HepG2 (cell line): ENCODE data around the gene BMPR2. TPM values are rescaled to one million over a fixed set of nuclear protein-coding genes. Genes with fewer than 3 reads are reported as not detected.

Source experiments
- ATAC-seq: fragments of 200-7000 bp; cut with Tn5 transposase; 3 replicates; pipeline ENCODE4 v1.9.1; 2020; ENCODE audit warnings: mild to moderate bottlenecking, moderate library complexity
- BruUV-seq: library from RNA; stranded (reverse); fragments of 400-500 nt; replicated peaks from 2 replicates; lab custom pipeline; 2021; lab: Mats Ljungman, UMichigan
- CTCF ChIA-PET: fragments of 300-600 bp; formaldehyde crosslinking; extraction: SDS; loops from one replicate; lab custom pipeline; 2021; ENCODE audit warnings: low total read pairs, inconsistent platforms, low intra/inter-chr PET ratio; lab: Yijun Ruan, JAX
- POLR2A ChIA-PET: fragments of 350-600 bp; sonication (Branson Sonifier 250); formaldehyde crosslinking; loops from one replicate; lab custom pipeline; 2020; ENCODE audit warnings: antibody characterized with exemption, inconsistent platforms; lab: Yijun Ruan, JAX
- DNase-seq: peaks from one replicate; pipeline ENCODE4 v3.0.0-alpha.2; 2015; ENCODE audit warnings: low spot score
- FAIRE-seq: peaks from 3 replicates; lab custom pipeline; 2011; peaks lifted over from hg19 to GRCh38; lab: Jason Lieb, UNC
- H2AFZ ChIP-seq: one replicate; pipeline ENCODE4 v1.6.1; 2011; ENCODE audit warnings: low read length, inconsistent platforms
- H3K27ac ChIP-seq: fragments of 300-600 bp; 3 replicates; pipeline ENCODE4 v1.8.0; 2011; ENCODE audit warnings: mixed run types, mild to moderate bottlenecking, mixed read lengths, low read length, inconsistent platforms; ENCODE audit not compliant: insufficient read depth; ENCODE audit errors: extremely low read length
- H3K27me3 ChIP-seq, 2 experiments: fragments of 200-600 bp in 1 of 2; 2 replicates in 1 of 2; 3 replicates in 1 of 2; pipeline versions ENCODE4 v1.6.0 to v1.8.0; 2011; ENCODE audit warnings: low read length in 2 of 2, mild to moderate bottlenecking in 2 of 2, moderate library complexity in 2 of 2, inconsistent platforms in 1 of 2; ENCODE audit not compliant: insufficient read depth in 2 of 2, control insufficient read depth in 1 of 2
- H3K36me3 ChIP-seq, 2 experiments: fragments of 200-600 bp in 1 of 2; replicated peaks in 1 of 2; 2 replicates in 1 of 2; 3 replicates in 1 of 2; pipeline versions ENCODE4 v1.5.1 to v1.8.0; 2011; ENCODE audit warnings: low read length in 2 of 2, inconsistent platforms in 1 of 2; ENCODE audit not compliant: insufficient read depth in 2 of 2, control insufficient read depth in 1 of 2
- H3K4me1 ChIP-seq: 2 replicates; pipeline ENCODE4 v1.5.1; 2012; ENCODE audit warnings: low read length, inconsistent platforms; ENCODE audit not compliant: insufficient read depth
- H3K4me2 ChIP-seq: 2 replicates; pipeline ENCODE4 v1.6.0; 2011; ENCODE audit warnings: low read depth, low read length, inconsistent platforms
- H3K4me3 ChIP-seq, 3 experiments: fragments of 200-600 bp in 1 of 3; sonication (generic), shearing (Covaris generic) in 1 of 3; replicated peaks in 1 of 3; 2 replicates each; pipeline ENCODE4 v1.5.1; 2011 to 2016; ENCODE audit warnings: low read length in 3 of 3, inconsistent platforms in 2 of 3, low read depth in 2 of 3, mild to moderate bottlenecking in 2 of 3, control low read depth in 1 of 3, mixed read lengths in 1 of 3; ENCODE audit not compliant: insufficient read depth in 1 of 3
- H3K79me2 ChIP-seq: one replicate; pipeline ENCODE4 v1.6.1; 2011; ENCODE audit warnings: low read length, inconsistent platforms; ENCODE audit not compliant: insufficient read depth
- H3K9ac ChIP-seq: 2 replicates; pipeline ENCODE4 v1.6.0; 2011; ENCODE audit warnings: mild to moderate bottlenecking, low read depth, low read length, inconsistent platforms; ENCODE audit not compliant: insufficient read depth
- H3K9me3 ChIP-seq: 2 replicates; pipeline ENCODE4 v1.5.1; 2012; ENCODE audit warnings: mild to moderate bottlenecking, low read length
- H4K20me1 ChIP-seq: 2 replicates; pipeline ENCODE4 v1.6.0; 2011; ENCODE audit warnings: inconsistent platforms, mild to moderate bottlenecking, low read length, moderate library complexity; ENCODE audit not compliant: insufficient read depth
- FOXK1 ChIP-seq: sonication (generic); formaldehyde crosslinking; IDR thresholded peaks from 2 replicates; pipeline ENCODE4 v1.4.0; 2020; ENCODE audit warnings: low read depth, missing genetic modification reagents, borderline replicate concordance
- FOXK2 ChIP-seq: fragments of 450-650 bp; IDR thresholded peaks from 2 replicates; pipeline ENCODE4 v1.6.1; 2016
- MTF1 ChIP-seq: sonication (generic); formaldehyde crosslinking; IDR thresholded peaks from 2 replicates; pipeline ENCODE4 v1.5.0; 2020; ENCODE audit warnings: missing genetic modification reagents
- POLR2AphosphoS5 ChIP-seq: IDR thresholded peaks from 2 replicates; pipeline ENCODE4 v1.6.1; 2012; ENCODE audit warnings: low read depth, low read length
- ZFP36L2 ChIP-seq: sonication (generic); formaldehyde crosslinking; IDR thresholded peaks from 2 replicates; pipeline ENCODE4 v1.4.0; 2020; ENCODE audit warnings: missing genetic modification reagents
- ZNF17 ChIP-seq: sonication (generic); formaldehyde crosslinking; IDR thresholded peaks from 2 replicates; pipeline ENCODE4 v1.5.0; 2020; ENCODE audit warnings: mild to moderate bottlenecking, missing genetic modification reagents
- ZNF382 ChIP-seq: sonication (generic); formaldehyde crosslinking; IDR thresholded peaks from 2 replicates; pipeline ENCODE4 v1.5.0; 2020; ENCODE audit warnings: missing genetic modification reagents, mild to moderate bottlenecking, borderline replicate concordance
- ZNF383 ChIP-seq: sonication (generic); formaldehyde crosslinking; IDR thresholded peaks from 2 replicates; pipeline ENCODE4 v1.4.0; 2020; ENCODE audit warnings: missing genetic modification reagents, mild to moderate bottlenecking, borderline replicate concordance
- ZNF550 ChIP-seq: sonication (generic); formaldehyde crosslinking; IDR thresholded peaks from 2 replicates; pipeline ENCODE4 v1.4.0; 2020; ENCODE audit warnings: mild to moderate bottlenecking, missing genetic modification reagents, borderline replicate concordance
- ZNF570 ChIP-seq: sonication (generic); formaldehyde crosslinking; IDR thresholded peaks from 2 replicates; pipeline ENCODE4 v1.4.0; 2020; ENCODE audit warnings: mild to moderate bottlenecking, missing genetic modification reagents, borderline replicate concordance
- ZNF790 ChIP-seq: sonication (generic); formaldehyde crosslinking; IDR thresholded peaks from 2 replicates; pipeline ENCODE4 v1.8.0; 2022; ENCODE audit warnings: missing genetic modification reagents, mild to moderate bottlenecking, borderline replicate concordance
- ZNF878 ChIP-seq: sonication (generic); formaldehyde crosslinking; IDR thresholded peaks from 2 replicates; pipeline ENCODE4 v1.8.1; 2023; ENCODE audit warnings: mild to moderate bottlenecking, missing genetic modification reagents, moderate library complexity
- WGBS: methylation state at CpG from one replicate; pipeline ENCODE4 v1.1.6; 2017; ENCODE audit warnings: low lambda C conversion rate; 5-methylcytosine and 5-hydroxymethylcytosine counted together
- in situ Hi-C: cut with HindIII; loops from 2 replicates; pipeline ENCODE4 v1.10.0; 2017; ENCODE audit warnings: low pct_unique_long_range_greater_than_20kb; ENCODE audit not compliant: extremely low pct_ligation_motif_present
- intact Hi-C: fragments of 100-400 bp; cut with micrococcal nuclease; formaldehyde crosslinking; loops from one replicate; pipeline ENCODE4 v1.10.0; 2022; ENCODE audit not compliant: unreplicated experiment
- polyA plus RNA-seq, 8 experiments: library from polyadenylated mRNA; depleted of rRNA in 3 of 8; stranded (reverse) in 7 of 8; unstranded in 1 of 8; fragments of >200 nt; fragmentation: Illumina TruSeq in 4 of 8; extraction: Trizol in 4 of 8; gene quantifications; 2 replicates each; pipeline versions ENCODE4 v1.2.1 to v1.2.3, GENCODE V29; 2011 to 2016; ENCODE audit warnings: low read depth in 4 of 8, missing spikeins in 1 of 8, mixed read lengths in 1 of 8; ENCODE audit not compliant: insufficient read depth in 1 of 8
- total RNA-seq, 5 experiments: library from RNA; depleted of rRNA; stranded (reverse); fragments of >200 nt; fragmentation: Illumina TruSeq; extraction: Trizol; gene quantifications; 2 replicates each; pipeline ENCODE4 v1.2.3, GENCODE V29; 2016; ENCODE audit warnings: low read depth in 1 of 5
- TF ChIP-seq, protein P1 (sequence below): sonication (generic); formaldehyde crosslinking; IDR thresholded peaks from 2 replicates; pipeline ENCODE4 v1.5.1; 2020; ENCODE audit warnings: missing genetic modification reagents, mild to moderate bottlenecking, borderline replicate concordance

The BMPR2 gene
- total and polyA plus RNA-seq, 2 of the 13 experiments (the other 11 are each of a cell fraction or from before 2014, with no cell fraction given): 5.5 to 10.3 TPM

GRCh38 chr2:202605174-202605573 is 229.0 kb downstream of the BMPR2 start:
- POLR2A ChIA-PET: no interaction called here
- in situ Hi-C loops: no loop called here
- Histone ChIP-seq H3K27me3 (no peaks in the 10 kb centered on the region; a peak in 1 of 5 replicates), H3K79me2 (no peaks in the 10 kb centered on the region), H3K4me3 (no peak overlapping the region), H3K36me3 (no peaks in the 10 kb centered on the region), H3K27ac (no peak overlapping the region), H2AFZ (no peak overlapping the region), H4K20me1 (no peaks in the 10 kb centered on the region), H3K4me1 (peaks cover 29% of the 10 kb centered on the region), H3K9me3 (no peaks in the 10 kb centered on the region), H3K9ac (no peak overlapping the region), H3K4me2 (no peak overlapping the region)
- TF ChIP-seq, protein P1, sequence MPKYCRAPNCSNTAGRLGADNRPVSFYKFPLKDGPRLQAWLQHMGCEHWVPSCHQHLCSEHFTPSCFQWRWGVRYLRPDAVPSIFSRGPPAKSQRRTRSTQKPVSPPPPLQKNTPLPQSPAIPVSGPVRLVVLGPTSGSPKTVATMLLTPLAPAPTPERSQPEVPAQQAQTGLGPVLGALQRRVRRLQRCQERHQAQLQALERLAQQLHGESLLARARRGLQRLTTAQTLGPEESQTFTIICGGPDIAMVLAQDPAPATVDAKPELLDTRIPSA (CRISPR knock-in tag): no peak
- TF ChIP-seq ZNF878: no peak
- no peak for TF ChIP-seq FOXK2
- TF ChIP-seq ZNF790: no peak
- TF ChIP-seq ZNF17 (CRISPR knock-in tag): no peak
- no peak for TF ChIP-seq MTF1
- no peak for TF ChIP-seq ZNF550 (CRISPR knock-in tag)
- no peak for TF ChIP-seq ZNF570 (CRISPR knock-in tag)
- no peak for TF ChIP-seq POLR2AphosphoS5
- TF ChIP-seq FOXK1: no peak
- no peak for TF ChIP-seq ZNF383
- no peak for TF ChIP-seq ZFP36L2 (CRISPR knock-in tag)
- no peak for TF ChIP-seq ZNF382 (CRISPR knock-in tag)
- DNase-seq (no peak), FAIRE-seq (no peak), ATAC-seq (no peak)
- BruUV-seq: no TSS peak
- intact Hi-C loops: no loop called here
- 67% methylated on average over 1 of the region's 1 CpG for WGBS
- CTCF ChIA-PET: no interaction called here
